ENCODE measurements around the gene ZNF592.

GRCh38 chr15:84833447-84834228 lies 85.2 kb downstream of the ZNF592 start:
- no peak for TF ChIP-seq CTCF (IDR thresholded peaks at IDR 0.05)
- no peak for TF ChIP-seq ZFX (IDR thresholded peaks at IDR 0.05; ENCODE audit: borderline replicate concordance)
